Neural cell (in vitro differentiated cells): ENCODE data around the gene C22orf31. TPM values are rescaled to one million over a fixed set of nuclear protein-coding genes. Genes with fewer than 3 reads are reported as not detected.

Source experiments
- H2AFZ ChIP-seq: fragments of 200-600, 300-800 bp; sonication (generic), shearing (Covaris generic); 2 replicates; pipeline ENCODE4 v1.6.0; 2014; ENCODE audit warnings: low read depth, mild to moderate bottlenecking, antibody characterized with exemption, low read length, moderate library complexity
- H3F3A ChIP-seq: fragments of 200-600 bp; shearing (Covaris generic); 2 replicates; pipeline ENCODE4 v1.6.1; 2016; ENCODE audit warnings: mild to moderate bottlenecking, moderate library complexity, mixed read lengths, antibody characterized with exemption, low read length; ENCODE audit not compliant: insufficient read depth, poor library complexity, severe bottlenecking
- H3K27ac ChIP-seq: fragments of 200-600, 300-800 bp; sonication (generic), shearing (Covaris generic); 2 replicates; pipeline ENCODE4 v1.5.1; 2014; ENCODE audit warnings: mild to moderate bottlenecking, low read length, moderate library complexity
- H3K27me3 ChIP-seq: fragments of 300-800, 200-600 bp; sonication (generic), shearing (Covaris generic); 2 replicates; pipeline ENCODE4 v1.6.0; 2014; ENCODE audit warnings: mild to moderate bottlenecking, low read depth, low read length, moderate library complexity; ENCODE audit not compliant: insufficient read depth
- H3K36me3 ChIP-seq: fragments of 300-800, 200-600 bp; sonication (generic), shearing (Covaris generic); 2 replicates; pipeline ENCODE4 v1.5.1; 2014; ENCODE audit warnings: mild to moderate bottlenecking, antibody characterized with exemption, low read length, moderate library complexity; ENCODE audit not compliant: insufficient read depth
- H3K4me2 ChIP-seq: fragments of 300-800, 200-600 bp; sonication (generic), shearing (Covaris generic); 2 replicates; pipeline ENCODE4 v1.6.0; 2014; ENCODE audit warnings: mild to moderate bottlenecking, low read length
- H3K4me3 ChIP-seq: fragments of 300-800, 200-600 bp; sonication (generic), shearing (Covaris generic); 2 replicates; pipeline ENCODE4 v1.5.1; 2014; ENCODE audit warnings: mild to moderate bottlenecking, low read length, moderate library complexity
- H3K79me2 ChIP-seq: fragments of 200-600 bp; shearing (Covaris generic); replicated peaks from 2 replicates; pipeline ENCODE4 v1.6.0; 2014; ENCODE audit warnings: mild to moderate bottlenecking, low read length, moderate library complexity; ENCODE audit not compliant: insufficient read depth
- H3K9ac ChIP-seq: fragments of 300-800, 200-600 bp; sonication (generic), shearing (Covaris generic); 2 replicates; pipeline ENCODE4 v1.6.1; 2016; ENCODE audit warnings: mild to moderate bottlenecking, low read length, mixed read lengths
- H3K9me2 ChIP-seq: fragments of 200-600 bp; shearing (Covaris generic); 2 replicates; pipeline ENCODE4 v1.6.1; 2016; ENCODE audit warnings: mild to moderate bottlenecking, low read length, mixed read lengths; ENCODE audit not compliant: insufficient read depth
- H3K9me3 ChIP-seq: fragments of 200-600, 300-800 bp; sonication (generic), shearing (Covaris generic); 2 replicates; pipeline ENCODE4 v1.6.1; 2016; ENCODE audit warnings: mild to moderate bottlenecking, mixed run types, low read length, moderate library complexity, mixed read lengths
- H4K20me1 ChIP-seq: fragments of 200-600 bp; shearing (Covaris generic); 2 replicates; pipeline ENCODE4 v1.6.1; 2016; ENCODE audit warnings: mild to moderate bottlenecking, mixed run types; ENCODE audit not compliant: insufficient read depth
- CTCF ChIP-seq: fragments of 450-650 bp; IDR thresholded peaks from 2 replicates; pipeline ENCODE4 v1.5.1; 2014; ENCODE audit warnings: antibody characterized with exemption, mild to moderate bottlenecking, moderate library complexity; ENCODE audit not compliant: poor library complexity, severe bottlenecking
- EP300 ChIP-seq: fragments of 450-650 bp; conservative IDR thresholded peaks from 2 replicates; pipeline ENCODE4 v1.6.1; 2014; ENCODE audit warnings: antibody characterized with exemption, mild to moderate bottlenecking, moderate library complexity; ENCODE audit not compliant: poor library complexity, severe bottlenecking
- EZH2 ChIP-seq: fragments of 200-600, 300-800 bp; shearing (Covaris generic), sonication (generic); IDR thresholded peaks from 2 replicates; pipeline ENCODE4 v1.6.1; 2014; ENCODE audit warnings: antibody characterized with exemption, low read length, borderline replicate concordance, mild to moderate bottlenecking; ENCODE audit not compliant: insufficient read depth, poor library complexity, severe bottlenecking
- MXI1 ChIP-seq: fragments of 450-650 bp; conservative IDR thresholded peaks from 2 replicates; pipeline ENCODE4 v1.6.1; 2014; ENCODE audit warnings: antibody characterized with exemption, mild to moderate bottlenecking; ENCODE audit not compliant: poor library complexity, severe bottlenecking
- POLR2AphosphoS5 ChIP-seq: IDR thresholded peaks from 2 replicates; pipeline ENCODE4 v1.6.1; 2012
- RAD21 ChIP-seq: fragments of 450-650 bp; conservative IDR thresholded peaks from 2 replicates; pipeline ENCODE4 v1.6.1; 2014; ENCODE audit warnings: antibody characterized with exemption, mild to moderate bottlenecking, moderate library complexity
- REST ChIP-seq: IDR thresholded peaks from 2 replicates; pipeline ENCODE4 v1.6.1; 2012; ENCODE audit warnings: borderline replicate concordance
- SMC3 ChIP-seq: fragments of 450-650 bp; conservative IDR thresholded peaks from 2 replicates; pipeline ENCODE4 v1.6.1; 2014; ENCODE audit warnings: antibody characterized with exemption, mild to moderate bottlenecking, moderate library complexity; ENCODE audit not compliant: poor library complexity
- TAF1 ChIP-seq: IDR thresholded peaks from 2 replicates; pipeline ENCODE4 v1.6.1; 2012; ENCODE audit warnings: low read depth
- polyA plus RNA-seq: library from polyadenylated mRNA; depleted of rRNA; stranded (reverse); fragments of >200 nt; gene quantifications from 2 replicates; pipeline ENCODE4 v1.2.3, GENCODE V29; 2014

C22orf31 gene
- polyA plus RNA-seq, 1 donor from 2014 or later = not detected

GRCh38 chr22:29032014-29032475 is 29.6 kb downstream of the C22orf31 start:
- Histone ChIP-seq H3K9me3 (no peaks in the 10 kb centered on the region), H3K9ac (no peak overlapping the region), H3K27me3 (peaks cover 13% of the 10 kb centered on the region), H3K79me2 (no peaks in the 10 kb centered on the region), H3K4me3 (no peak overlapping the region), H3K36me3 (no peaks in the 10 kb centered on the region), H3F3A (no peaks in the 10 kb centered on the region), H3K4me2 (no peak overlapping the region), H3K27ac (no peak overlapping the region), H4K20me1 (no peaks in the 10 kb centered on the region), H2AFZ (no peak overlapping the region), H3K9me2 (no peaks in the 10 kb centered on the region)
- TF ChIP-seq TAF1 (no peak), CTCF (no peak), REST (no peak), MXI1 (no peak), EZH2 (no peak), RAD21 (no peak), EP300 (no peak), SMC3 (no peak), POLR2AphosphoS5 (no peak)

- Histone ChIP-seq H3K9me3 (no peaks in the 10 kb centered on the region), H3K9ac (no peak overlapping the region), H3K4me3 (no peak overlapping the region), H3F3A (no peaks in the 10 kb centered on the region), H4K20me1 (no peaks in the 10 kb centered on the region), H3K27ac (no peak overlapping the region), H3K4me2 (no peak overlapping the region), H3K36me3 (no peaks in the 10 kb centered on the region), H3K9me2 (no peaks in the 10 kb centered on the region), H3K27me3 (peaks cover 13% of the 10 kb centered on the region), H3K79me2 (no peaks in the 10 kb centered on the region), H2AFZ (no peak overlapping the region)
- no peak for TF ChIP-seq SMC3
- TF ChIP-seq MXI1 = no peak
- TF ChIP-seq REST = no peak
- TF ChIP-seq EZH2 = no peak
- TF ChIP-seq TAF1 = no peak
- no peak for TF ChIP-seq RAD21
- no peak for TF ChIP-seq CTCF
- no peak for TF ChIP-seq EP300
Measured at GRCh38 chr22:29031227-29032011, 30.2 kb downstream of the C22orf31 start.
